ENCODE measurements around the gene COL6A1.
"Not testable (repeated sequence)": the region's sequence is repeated elsewhere in the genome, so short reads cannot be mapped to it uniquely, and the experiment has no call there.

Gene COL6A1

DNA sequence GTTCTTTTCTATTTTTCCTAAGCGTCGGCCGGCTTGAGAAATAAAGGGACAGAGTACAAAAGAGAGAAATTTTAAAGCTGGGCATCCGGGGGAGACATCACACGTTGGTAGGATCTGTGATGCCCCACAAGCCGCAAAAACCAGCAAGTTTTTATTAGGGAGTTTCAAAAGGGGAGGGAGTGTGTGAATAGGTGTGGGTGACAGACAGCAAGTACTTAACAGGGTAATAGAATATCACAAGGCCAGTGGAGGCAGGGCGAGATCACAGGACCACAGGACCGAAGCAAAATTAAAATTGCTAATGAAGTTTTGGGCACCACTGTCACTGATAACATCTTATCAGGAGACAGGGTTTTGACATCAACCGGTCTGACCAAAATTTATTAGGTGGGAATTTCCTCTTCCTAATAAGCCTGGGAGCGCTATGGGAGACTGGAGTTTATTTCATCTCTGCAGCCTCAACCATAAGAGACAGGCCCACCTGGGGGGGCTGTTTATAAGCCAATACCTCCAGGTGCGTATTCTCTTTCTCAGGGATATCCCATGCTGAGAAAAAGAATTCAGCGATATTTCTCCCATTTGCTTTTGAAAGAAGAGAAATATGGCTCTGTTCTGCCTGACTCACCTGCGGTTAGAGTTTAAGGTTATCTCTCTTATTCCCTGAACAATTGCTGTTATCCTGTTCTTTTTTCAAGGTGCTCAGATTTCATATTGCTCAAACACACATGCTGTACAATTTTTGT, 5.7 kb upstream of the COL6A1 start:
- peak overlapping the region; percentile 94 for H3K27ac ChIP-seq (ENCODE audit: low read depth, low read length, severe bottlenecking)
- WGBS, 2 experiments (ENCODE audit: insufficient coverage in 2 of 2), result 10 to 13% methylated on average over 6 of the region's 13 CpGs

GRCh38 chr21:45976701-45977311, 4.8 kb upstream of the COL6A1 start:
- no peak overlapping the region for H3K4me3 ChIP-seq (ENCODE audit: extremely low read depth, insufficient read depth, low read length, poor library complexity, severe bottlenecking)
- WGBS, 2 experiments (ENCODE audit: insufficient coverage in 2 of 2), result 15 to 33% methylated on average over 1 to 6 of the region's 11 CpGs
- H3K4me1 ChIP-seq (ENCODE audit: control insufficient read depth, insufficient read depth, low read length, poor library complexity, severe bottlenecking), result peaks cover 33% of the 10 kb centered on the region
- no peak overlapping the region for H3K27ac ChIP-seq (ENCODE audit: low read depth, low read length, severe bottlenecking)
- H3K36me3 ChIP-seq (ENCODE audit: control insufficient read depth, insufficient read depth, low read length), result no peaks in the 10 kb centered on the region
- no peaks in the 10 kb centered on the region for H3K9me3 ChIP-seq (ENCODE audit: control insufficient read depth, low read length)

More for the DNA sequence above, 5.7 kb upstream of the COL6A1 start:
- not testable (repeated sequence) for H3K9me3 ChIP-seq (ENCODE audit: control insufficient read depth, low read length); H3K36me3 ChIP-seq (ENCODE audit: control insufficient read depth, insufficient read depth, low read length); H3K4me3 ChIP-seq (ENCODE audit: extremely low read depth, insufficient read depth, low read length, poor library complexity, severe bottlenecking)
- H3K4me1 ChIP-seq (ENCODE audit: control insufficient read depth, insufficient read depth, low read length, poor library complexity, severe bottlenecking), result peaks cover 36% of the 10 kb centered on the region

GRCh38 chr21:45977396-45977795, 4.2 kb upstream of the COL6A1 start:
- Histone ChIP-seq H3K27ac (ENCODE audit: low read depth, low read length, severe bottlenecking) (no peak overlapping the region), H3K4me1 (ENCODE audit: control insufficient read depth, insufficient read depth, low read length, poor library complexity, severe bottlenecking) (peaks cover 27% of the 10 kb centered on the region), H3K36me3 (ENCODE audit: control insufficient read depth, insufficient read depth, low read length) (no peaks in the 10 kb centered on the region), H3K4me3 (ENCODE audit: extremely low read depth, insufficient read depth, low read length, poor library complexity, severe bottlenecking) (no peak overlapping the region), H3K9me3 (ENCODE audit: control insufficient read depth, low read length) (no peaks in the 10 kb centered on the region)
- 14 to 39% methylated on average over 2 to 4 of the region's 5 CpGs for WGBS, 2 experiments (ENCODE audit: insufficient coverage in 2 of 2)

GRCh38 chr21:45979141-45979631, 2.4 kb upstream of the COL6A1 start:
- no peak overlapping the region for H3K4me3 ChIP-seq (ENCODE audit: extremely low read depth, insufficient read depth, low read length, poor library complexity, severe bottlenecking)
- H3K9me3 ChIP-seq (ENCODE audit: control insufficient read depth, low read length), result no peaks in the 10 kb centered on the region
- peaks cover 3% of the 10 kb centered on the region for H3K36me3 ChIP-seq (ENCODE audit: control insufficient read depth, insufficient read depth, low read length)
- peaks cover 30% of the 10 kb centered on the region for H3K4me1 ChIP-seq (ENCODE audit: control insufficient read depth, insufficient read depth, low read length, poor library complexity, severe bottlenecking)
- no peak overlapping the region for H3K27ac ChIP-seq (ENCODE audit: low read depth, low read length, severe bottlenecking)
- 71% methylated on average over 20 of the region's 20 CpGs for WGBS, 2 experiments (ENCODE audit: insufficient coverage in 2 of 2)

- Histone ChIP-seq H3K4me3 (ENCODE audit: extremely low read depth, insufficient read depth, low read length, poor library complexity, severe bottlenecking) (no peak overlapping the region), H3K36me3 (ENCODE audit: control insufficient read depth, insufficient read depth, low read length) (peaks cover 7% of the 10 kb centered on the region), H3K4me1 (ENCODE audit: control insufficient read depth, insufficient read depth, low read length, poor library complexity, severe bottlenecking) (peaks cover 29% of the 10 kb centered on the region), H3K27ac (ENCODE audit: low read depth, low read length, severe bottlenecking) (no peak overlapping the region), H3K9me3 (ENCODE audit: control insufficient read depth, low read length) (no peaks in the 10 kb centered on the region)
- WGBS, 2 experiments (ENCODE audit: insufficient coverage in 2 of 2), result 79 to 87% methylated on average over 5 to 7 of the region's 7 CpGs
Measured at GRCh38 chr21:45979651-45980050, 1.9 kb upstream of the COL6A1 start.

GRCh38 chr21:45980271-45980670, 1.3 kb upstream of the COL6A1 start:
- 83 to 85% methylated on average over 2 of the region's 2 CpGs for WGBS, 2 experiments (ENCODE audit: insufficient coverage in 2 of 2)
- Histone ChIP-seq H3K36me3 (ENCODE audit: control insufficient read depth, insufficient read depth, low read length) (peaks cover 13% of the 10 kb centered on the region), H3K4me3 (ENCODE audit: extremely low read depth, insufficient read depth, low read length, poor library complexity, severe bottlenecking) (no peak overlapping the region), H3K4me1 (ENCODE audit: control insufficient read depth, insufficient read depth, low read length, poor library complexity, severe bottlenecking) (peaks cover 23% of the 10 kb centered on the region), H3K9me3 (ENCODE audit: control insufficient read depth, low read length) (no peaks in the 10 kb centered on the region), H3K27ac (ENCODE audit: low read depth, low read length, severe bottlenecking) (no peak overlapping the region)

DNA sequence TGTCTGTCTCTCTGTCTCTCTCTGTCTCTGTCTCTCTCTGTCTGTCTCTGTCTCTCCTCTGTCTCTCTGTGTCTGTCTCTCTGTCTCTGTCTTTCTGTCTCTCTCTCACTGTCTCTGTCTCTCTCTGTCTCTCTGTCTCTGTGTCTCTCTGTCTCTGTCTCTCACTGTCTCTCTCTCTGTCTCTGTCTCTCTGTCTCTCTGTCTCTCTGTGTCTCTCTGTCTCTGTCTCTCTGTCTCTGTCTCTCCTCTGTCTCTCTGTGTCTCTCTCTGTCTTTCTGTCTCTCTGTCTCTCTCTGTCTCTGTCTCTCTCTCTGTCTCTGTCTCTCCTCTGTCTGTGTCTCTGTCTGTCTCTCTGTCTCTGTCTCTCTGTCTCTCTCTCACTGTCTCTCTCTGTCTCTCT, 873 bp upstream of the COL6A1 start:
- peaks cover 21% of the 10 kb centered on the region for H3K4me1 ChIP-seq (ENCODE audit: control insufficient read depth, insufficient read depth, low read length, poor library complexity, severe bottlenecking)
- peak overlapping the region; percentile 21 for H3K4me3 ChIP-seq (ENCODE audit: extremely low read depth, insufficient read depth, low read length, poor library complexity, severe bottlenecking)
- H3K27ac ChIP-seq (ENCODE audit: low read depth, low read length, severe bottlenecking), result peak overlapping the region; percentile 75

GRCh38 chr21:45982092-45982757, 655 bp downstream of the COL6A1 start:
- H3K9me3 ChIP-seq (ENCODE audit: control insufficient read depth, low read length), result no peaks in the 10 kb centered on the region
- H3K4me3 ChIP-seq (ENCODE audit: extremely low read depth, insufficient read depth, low read length, poor library complexity, severe bottlenecking), result peak overlapping the region; percentile 72
- peaks cover 17% of the 10 kb centered on the region for H3K4me1 ChIP-seq (ENCODE audit: control insufficient read depth, insufficient read depth, low read length, poor library complexity, severe bottlenecking)
- H3K27ac ChIP-seq (ENCODE audit: low read depth, low read length, severe bottlenecking), result peak overlapping the region; percentile 45
- H3K36me3 ChIP-seq (ENCODE audit: control insufficient read depth, insufficient read depth, low read length), result peaks cover 31% of the 10 kb centered on the region
- 4 to 7% methylated on average over 20 to 35 of the region's 45 CpGs for WGBS, 2 experiments (ENCODE audit: insufficient coverage in 2 of 2)

More for the DNA sequence above, 873 bp upstream of the COL6A1 start:
- no peaks in the 10 kb centered on the region for H3K9me3 ChIP-seq (ENCODE audit: control insufficient read depth, low read length)
- peaks cover 18% of the 10 kb centered on the region for H3K36me3 ChIP-seq (ENCODE audit: control insufficient read depth, insufficient read depth, low read length)

DNA sequence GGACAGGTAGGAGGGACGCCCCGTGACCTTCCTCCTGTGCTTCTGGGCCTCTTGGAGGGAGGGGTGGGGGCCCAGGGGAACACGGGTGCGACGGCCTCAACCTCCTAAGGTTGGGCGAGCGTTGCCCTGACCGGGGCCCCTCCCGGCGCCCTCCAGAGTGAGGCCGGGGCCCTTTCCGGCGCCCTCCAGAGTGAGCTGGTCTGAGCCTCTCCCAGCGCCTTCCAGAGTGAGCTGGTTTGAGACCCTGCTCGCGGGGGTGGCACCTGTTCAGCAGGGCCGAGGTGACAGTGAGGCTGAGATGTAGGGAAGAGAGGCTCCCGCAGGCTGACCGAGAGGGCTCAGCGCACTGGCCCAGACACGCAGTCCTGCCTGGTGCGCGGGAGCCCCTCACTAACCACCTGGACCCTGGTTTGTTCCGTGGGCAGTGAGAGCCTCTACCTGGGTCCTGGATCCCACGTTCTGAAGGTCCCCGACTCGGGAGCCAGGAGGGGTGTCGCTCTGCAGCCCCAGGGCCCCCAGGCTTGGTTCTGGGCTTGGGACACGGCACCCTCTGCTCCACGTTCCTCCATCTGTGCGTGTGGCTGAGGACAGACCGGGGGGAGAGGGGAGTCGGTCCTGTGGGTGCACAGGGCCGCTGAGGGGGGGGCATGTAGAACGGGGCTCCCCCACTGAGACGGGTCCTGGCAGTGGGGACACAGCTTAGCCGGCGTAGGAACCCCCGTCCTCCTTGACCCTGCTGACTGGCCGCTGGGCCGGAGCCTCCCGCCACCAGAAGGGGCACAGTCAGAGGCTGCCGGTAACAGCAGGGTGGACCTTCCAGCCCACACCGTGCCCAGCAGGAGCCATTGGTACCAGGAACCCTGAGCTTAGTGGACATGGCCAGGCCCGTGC, 1.4 kb downstream of the COL6A1 start:
- 40 to 41% methylated on average over 35 to 43 of the region's 45 CpGs for WGBS, 2 experiments (ENCODE audit: insufficient coverage in 2 of 2)
- no peaks in the 10 kb centered on the region for H3K9me3 ChIP-seq (ENCODE audit: control insufficient read depth, low read length)
- peak overlapping the region; percentile 72 for H3K4me3 ChIP-seq (ENCODE audit: extremely low read depth, insufficient read depth, low read length, poor library complexity, severe bottlenecking)
- H3K4me1 ChIP-seq (ENCODE audit: control insufficient read depth, insufficient read depth, low read length, poor library complexity, severe bottlenecking), result peaks cover 15% of the 10 kb centered on the region
- no peak overlapping the region for H3K27ac ChIP-seq (ENCODE audit: low read depth, low read length, severe bottlenecking)
- peaks cover 33% of the 10 kb centered on the region for H3K36me3 ChIP-seq (ENCODE audit: control insufficient read depth, insufficient read depth, low read length)

DNA sequence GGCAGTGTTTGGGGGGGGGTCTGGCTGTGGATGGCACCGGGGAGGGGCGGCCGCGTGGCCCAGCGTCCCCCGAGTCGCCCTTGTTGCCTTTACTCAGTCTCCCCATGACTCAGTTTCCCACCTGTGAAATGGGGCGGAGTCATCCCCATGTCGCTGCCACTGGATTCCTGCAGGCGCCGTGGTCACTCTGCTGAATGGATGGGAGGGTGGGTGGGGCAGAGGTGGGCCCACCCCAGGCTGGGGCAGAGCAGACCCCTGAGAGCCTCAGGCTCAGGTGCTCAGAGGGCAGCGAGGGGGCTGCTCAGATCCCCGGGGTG, 2.0 kb downstream of the COL6A1 start:
- Histone ChIP-seq H3K4me1 (ENCODE audit: control insufficient read depth, insufficient read depth, low read length, poor library complexity, severe bottlenecking) (peaks cover 15% of the 10 kb centered on the region), H3K36me3 (ENCODE audit: control insufficient read depth, insufficient read depth, low read length) (peaks cover 35% of the 10 kb centered on the region), H3K9me3 (ENCODE audit: control insufficient read depth, low read length) (no peaks in the 10 kb centered on the region), H3K4me3 (ENCODE audit: extremely low read depth, insufficient read depth, low read length, poor library complexity, severe bottlenecking) (no peak overlapping the region), H3K27ac (ENCODE audit: low read depth, low read length, severe bottlenecking) (no peak overlapping the region)
- 97 to 100% methylated on average over 2 to 9 of the region's 13 CpGs for WGBS, 2 experiments (ENCODE audit: insufficient coverage in 2 of 2)

Measured in mesodermal cell (in vitro differentiated cells).